Bronchial epithelial cell (primary cell): ENCODE data around the gene TJP2. TPM values are rescaled to one million over a fixed set of nuclear protein-coding genes. Genes with fewer than 3 reads are reported as not detected.

Experiments
- DNase-seq: peaks from one replicate; pipeline ENCODE4 v3.0.0-alpha.2; 2010; ENCODE audit warnings: low read depth
- FAIRE-seq: peaks from 2 replicates; lab custom pipeline; 2011; peaks lifted over from hg19 to GRCh38; lab: Jason Lieb, UNC
- H3K27me3 ChIP-seq: 2 replicates; pipeline ENCODE4 v1.5.1; 2011; ENCODE audit warnings: low read length; ENCODE audit not compliant: control insufficient read depth, insufficient read depth
- H3K36me3 ChIP-seq: 2 replicates; pipeline ENCODE4 v1.5.1; 2011; ENCODE audit warnings: low read length; ENCODE audit not compliant: control insufficient read depth, insufficient read depth
- H3K4me3 ChIP-seq: 2 replicates; pipeline ENCODE4 v1.5.1; 2011; ENCODE audit warnings: mild to moderate bottlenecking, low read depth, low read length, control low read depth
- total RNA-seq: library from RNA; depleted of rRNA; stranded (reverse); fragments of >200 nt; gene quantifications from 2 replicates; pipeline ENCODE4 v1.2.1, GENCODE V29; 2014
- TF ChIP-seq, protein P1 (sequence below): IDR thresholded peaks from 2 replicates; pipeline ENCODE4 v1.5.1; 2011; ENCODE audit warnings: mild to moderate bottlenecking, moderate library complexity, low read length, control low read depth, inconsistent platforms; ENCODE audit not compliant: insufficient read depth, severe bottlenecking

The TJP2 gene
- total RNA-seq, 1 donor from 2014 or later = 80.3 TPM

DNA sequence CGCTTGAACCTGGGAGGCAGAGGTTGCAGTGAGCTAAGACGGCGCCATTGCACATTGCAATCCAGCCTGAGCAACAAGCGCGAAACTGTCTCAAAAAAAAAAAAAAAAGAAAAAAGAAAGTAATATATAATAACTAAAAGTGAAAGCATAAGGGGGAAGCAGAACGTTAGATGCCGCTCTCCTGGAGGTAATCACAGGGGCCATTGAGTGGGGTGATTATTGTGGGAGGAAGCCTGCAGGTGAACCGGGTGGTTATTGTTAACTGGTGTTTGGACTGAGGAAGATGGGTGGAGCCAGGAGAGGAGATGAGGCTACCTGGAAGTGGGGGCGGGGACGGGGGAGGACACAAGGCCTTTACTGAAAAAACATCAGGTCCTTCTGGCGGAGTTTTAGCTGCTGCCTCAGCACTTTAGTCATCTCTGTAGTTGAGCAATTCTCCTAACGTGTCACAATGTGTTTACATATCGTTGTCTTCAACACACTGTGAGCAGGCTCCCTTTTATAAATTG is 5.3 kb upstream of the TJP2 start:
- Histone ChIP-seq H3K4me3 (no peak overlapping the region), H3K27me3 (no peaks in the 10 kb centered on the region), H3K36me3 (no peaks in the 10 kb centered on the region)
- DNase-seq (peak; percentile 98), FAIRE-seq (peak; percentile 58)
- TF ChIP-seq, protein P1, sequence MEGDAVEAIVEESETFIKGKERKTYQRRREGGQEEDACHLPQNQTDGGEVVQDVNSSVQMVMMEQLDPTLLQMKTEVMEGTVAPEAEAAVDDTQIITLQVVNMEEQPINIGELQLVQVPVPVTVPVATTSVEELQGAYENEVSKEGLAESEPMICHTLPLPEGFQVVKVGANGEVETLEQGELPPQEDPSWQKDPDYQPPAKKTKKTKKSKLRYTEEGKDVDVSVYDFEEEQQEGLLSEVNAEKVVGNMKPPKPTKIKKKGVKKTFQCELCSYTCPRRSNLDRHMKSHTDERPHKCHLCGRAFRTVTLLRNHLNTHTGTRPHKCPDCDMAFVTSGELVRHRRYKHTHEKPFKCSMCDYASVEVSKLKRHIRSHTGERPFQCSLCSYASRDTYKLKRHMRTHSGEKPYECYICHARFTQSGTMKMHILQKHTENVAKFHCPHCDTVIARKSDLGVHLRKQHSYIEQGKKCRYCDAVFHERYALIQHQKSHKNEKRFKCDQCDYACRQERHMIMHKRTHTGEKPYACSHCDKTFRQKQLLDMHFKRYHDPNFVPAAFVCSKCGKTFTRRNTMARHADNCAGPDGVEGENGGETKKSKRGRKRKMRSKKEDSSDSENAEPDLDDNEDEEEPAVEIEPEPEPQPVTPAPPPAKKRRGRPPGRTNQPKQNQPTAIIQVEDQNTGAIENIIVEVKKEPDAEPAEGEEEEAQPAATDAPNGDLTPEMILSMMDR = no peak

DNA sequence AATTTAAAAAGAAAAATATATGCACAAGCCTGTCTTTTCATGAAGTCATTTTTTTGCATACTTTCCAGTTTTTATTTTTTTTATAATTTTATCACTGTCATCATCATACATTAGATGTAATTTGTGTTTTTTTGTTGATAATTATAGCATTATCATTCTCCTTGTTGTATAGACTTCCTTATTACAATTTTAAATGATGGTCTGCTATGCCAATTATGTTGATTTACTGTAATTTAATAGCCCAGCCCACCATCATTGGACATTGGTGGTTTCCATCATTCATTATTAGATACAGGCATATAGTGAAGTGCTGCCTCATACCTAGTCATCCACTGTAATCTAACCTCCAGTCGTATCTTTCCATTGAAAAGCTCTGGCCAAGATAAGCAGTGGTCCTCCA is 3.8 kb upstream of the TJP2 start:
- TF ChIP-seq, protein P1 = no peak
- no peaks in the 10 kb centered on the region for H3K27me3 ChIP-seq
- H3K4me3 ChIP-seq = no peak overlapping the region
- H3K36me3 ChIP-seq = no peaks in the 10 kb centered on the region
- FAIRE-seq (no peak), DNase-seq (peak; percentile 45)

DNA sequence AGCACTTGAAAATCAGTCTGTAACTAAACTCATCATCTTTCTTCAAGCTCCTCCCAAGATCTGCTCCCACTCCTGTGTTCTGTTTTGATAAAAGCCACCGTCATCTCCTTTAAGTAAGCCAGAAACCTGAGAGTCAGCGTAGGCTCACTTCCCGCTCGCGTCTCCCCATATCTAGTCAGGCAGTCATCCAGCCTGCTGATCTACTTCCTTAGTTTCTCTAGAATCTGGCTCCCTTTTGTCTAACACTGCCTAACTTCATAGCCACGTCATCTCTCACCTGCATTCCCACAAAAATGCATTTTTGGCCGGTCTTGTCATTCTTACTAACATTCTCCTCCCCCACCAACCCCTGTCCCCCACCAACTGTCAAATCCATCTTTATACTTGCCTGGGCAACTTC is 3.0 kb upstream of the TJP2 start:
- TF ChIP-seq, protein P1 = no peak
- no peaks in the 10 kb centered on the region for H3K27me3 ChIP-seq
- FAIRE-seq = no peak
- peak; percentile 99 for DNase-seq
- H3K4me3 ChIP-seq = no peak overlapping the region
- no peaks in the 10 kb centered on the region for H3K36me3 ChIP-seq

DNA sequence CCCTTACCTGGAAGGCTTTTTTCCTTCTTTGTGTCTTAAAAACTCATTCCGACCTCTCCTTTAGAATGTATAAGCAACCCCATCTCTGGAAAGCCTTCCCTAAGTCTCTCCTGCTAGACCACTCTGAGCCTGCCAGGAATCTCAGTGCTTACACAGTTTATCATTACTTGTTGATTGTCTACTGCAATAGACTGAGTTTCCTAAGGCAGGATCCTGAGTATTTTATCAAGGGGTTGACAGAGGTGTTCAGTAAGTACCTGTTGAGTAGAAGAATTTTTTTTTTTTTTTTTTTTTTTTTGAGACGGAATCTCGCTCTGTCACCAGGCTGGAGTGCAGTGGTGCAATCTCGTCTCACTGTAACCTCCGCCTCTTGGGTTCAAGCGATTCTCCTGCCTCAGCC is 2.6 kb upstream of the TJP2 start:
- FAIRE-seq (no peak), DNase-seq (no peak)
- no peak overlapping the region for H3K4me3 ChIP-seq
- no peaks in the 10 kb centered on the region for H3K27me3 ChIP-seq
- TF ChIP-seq, protein P1 = no peak
- H3K36me3 ChIP-seq = no peaks in the 10 kb centered on the region

DNA sequence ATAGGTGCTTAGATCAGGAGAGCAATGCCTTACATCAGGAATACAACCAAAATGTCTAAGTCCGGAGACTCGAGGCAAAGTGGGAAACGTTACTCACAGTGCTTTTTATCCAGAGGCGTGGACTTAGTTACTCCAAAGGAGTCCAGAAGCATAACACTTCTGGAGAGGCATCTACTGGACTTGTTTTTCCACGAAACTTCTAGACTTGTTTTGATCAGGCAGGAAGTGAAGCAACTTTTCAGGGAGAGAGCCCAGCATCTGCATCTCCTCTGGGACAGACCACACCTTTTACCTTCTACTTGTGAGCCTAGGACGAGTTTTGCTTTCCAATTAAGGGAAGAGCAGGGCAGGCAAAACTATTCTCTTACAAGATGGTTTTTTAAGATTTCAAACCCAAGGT is 1.2 kb upstream of the TJP2 start:
- no peaks in the 10 kb centered on the region for H3K36me3 ChIP-seq
- no peaks in the 10 kb centered on the region for H3K27me3 ChIP-seq
- TF ChIP-seq, protein P1 = no peak
- DNase-seq = peak; percentile 79
- H3K4me3 ChIP-seq = no peak overlapping the region
- FAIRE-seq = no peak

DNA sequence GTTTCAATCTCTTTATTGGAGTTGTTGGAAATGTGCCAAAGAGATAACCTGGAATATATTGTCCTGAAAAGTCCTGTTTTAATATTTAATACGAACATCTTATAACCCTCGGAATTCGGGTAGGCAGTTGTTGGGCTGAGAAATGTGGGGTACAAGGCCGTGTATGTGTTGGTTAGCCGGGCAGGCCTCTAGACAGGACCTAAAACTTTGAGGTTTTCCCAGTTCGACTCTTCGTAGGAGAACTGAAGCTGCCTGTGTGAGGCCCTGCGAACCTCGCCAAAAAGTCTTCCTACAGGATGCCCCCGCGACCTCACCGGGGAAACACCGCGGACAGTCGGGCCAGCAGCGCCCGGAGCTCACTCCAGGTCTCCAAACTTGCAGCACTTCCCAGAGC is 583 bp upstream of the TJP2 start:
- DNase-seq (no peak), FAIRE-seq (no peak)
- no peaks in the 10 kb centered on the region for H3K27me3 ChIP-seq
- TF ChIP-seq, protein P1 = no peak
- peak overlapping the region; percentile 70 for H3K4me3 ChIP-seq
- H3K36me3 ChIP-seq = no peaks in the 10 kb centered on the region
